Transverse colon (tissue), 4 donors: Measurements from ENCODE around the gene TBC1D30. TPM values are rescaled to one million over a fixed set of nuclear protein-coding genes. Genes with fewer than 3 reads are reported as not detected.

Experiments
- DNase-seq: peaks from one replicate; pipeline ENCODE4 v3.0.0-alpha.2; 2019
- H3K27ac ChIP-seq, 4 donors: fragments of 200-600 bp; sonication (generic); 2 replicates each; pipeline ENCODE4 v1.5.1; 2016 to 2018; ENCODE audit warnings: inconsistent platforms in 4 of 4
- H3K27me3 ChIP-seq: fragments of 200-600 bp; sonication (generic); 2 replicates; pipeline ENCODE4 v1.5.1; 2017; ENCODE audit warnings: inconsistent platforms
- H3K36me3 ChIP-seq, 4 donors: fragments of 200-600 bp; sonication (generic); 2 replicates each; pipeline ENCODE4 v1.5.1; 2017 to 2019; ENCODE audit warnings: inconsistent platforms in 4 of 4
- H3K4me1 ChIP-seq, 4 donors: fragments of 200-600 bp; sonication (generic); 2 replicates each; pipeline ENCODE4 v1.5.1; 2017 to 2020; ENCODE audit warnings: inconsistent platforms in 4 of 4
- H3K4me3 ChIP-seq, 4 donors: fragments of 200-600 bp; sonication (generic); 1 replicate in 1 of 4; 2 replicates in 3 of 4; pipeline versions ENCODE4 v1.5.1 to v1.6.1; 2017 to 2019; ENCODE audit warnings: inconsistent platforms in 4 of 4
- H3K9me3 ChIP-seq, 2 donors: fragments of 200-600 bp; sonication (generic); 2 replicates each; pipeline ENCODE4 v1.5.1; 2017 to 2019; ENCODE audit warnings: inconsistent platforms in 2 of 2
- EP300 ChIP-seq: sonication (generic); formaldehyde crosslinking; IDR thresholded peaks from one replicate; pipeline ENCODE4 v1.6.1; 2017; ENCODE audit warnings: antibody characterized with exemption, low read depth
- POLR2A ChIP-seq: fragments of 450-650 bp; IDR thresholded peaks from one replicate; pipeline ENCODE4 v1.6.1; 2016; ENCODE audit warnings: antibody characterized with exemption, mild to moderate bottlenecking, moderate library complexity
- POLR2AphosphoS5 ChIP-seq, 3 donors: sonication (generic); formaldehyde crosslinking; IDR thresholded peaks; one replicate each; pipeline ENCODE4 v1.6.1; 2016; ENCODE audit warnings: antibody characterized with exemption in 3 of 3
- in situ Hi-C, 4 donors: fragments of 200-750 bp; cut with MboI; loops; one replicate each; pipeline versions ENCODE4 v1.15.0 to v1.15.1; 2017; ENCODE audit warnings: low sequenced_read_pairs in 3 of 4, low pct_ligation_motif_present in 1 of 4, low pct_unique_long_range_greater_than_20kb in 1 of 4
- intact Hi-C: fragments of 100-400 bp; cut with DNase I; formaldehyde crosslinking; loops from one replicate; pipeline ENCODE4 v1.15.1; 2023; ENCODE audit warnings: low total_unique reads
- total RNA-seq, 4 donors: library from RNA; depleted of rRNA; stranded (reverse); fragments of >200 nt; gene quantifications; one replicate each; pipeline ENCODE4 v1.1.0, GENCODE V29; 2016
- TF ChIP-seq, protein P1 (sequence below), 5 experiments: fragments of 200-600 bp in 3 of 5; fragments of 450-650 bp in 2 of 5; sonication (generic) in 3 of 5; IDR thresholded peaks; 1 replicate in 2 of 5; 2 replicates in 3 of 5; pipeline ENCODE4 v1.5.1; 2016 to 2017; ENCODE audit warnings: antibody characterized with exemption in 5 of 5, inconsistent platforms in 3 of 5, mild to moderate bottlenecking in 2 of 5, moderate library complexity in 1 of 5

TBC1D30 gene
- total RNA-seq, 4 donors from 2014 or later = 0.37 to 9.4 (median 6.5) TPM

DNA sequence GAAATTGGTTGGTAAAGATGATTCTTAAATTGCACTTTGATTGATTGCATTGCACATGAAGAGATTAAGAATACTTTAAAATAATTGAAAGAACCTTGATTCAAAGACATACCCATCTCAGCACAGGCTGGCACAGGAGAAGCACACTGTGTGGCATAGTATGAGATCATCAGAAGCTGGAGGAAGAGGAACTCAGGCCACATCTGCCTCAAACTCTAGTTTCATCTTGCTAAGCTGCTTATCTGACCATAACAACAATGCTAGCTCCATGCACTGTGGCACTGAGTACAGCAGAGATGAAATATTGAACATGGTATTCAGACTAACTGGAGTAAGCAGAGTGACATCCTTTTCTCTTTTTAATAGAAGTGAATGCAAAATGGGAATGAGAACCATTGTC, 99.1 kb downstream of the TBC1D30 start:
- no peaks in the 10 kb centered on the region for H3K9me3 ChIP-seq
- TF ChIP-seq EP300 (no peak), POLR2A (no peak), POLR2AphosphoS5 (IDR thresholded peaks at IDR 0.05) (no peak)
- TF ChIP-seq, protein P1, sequence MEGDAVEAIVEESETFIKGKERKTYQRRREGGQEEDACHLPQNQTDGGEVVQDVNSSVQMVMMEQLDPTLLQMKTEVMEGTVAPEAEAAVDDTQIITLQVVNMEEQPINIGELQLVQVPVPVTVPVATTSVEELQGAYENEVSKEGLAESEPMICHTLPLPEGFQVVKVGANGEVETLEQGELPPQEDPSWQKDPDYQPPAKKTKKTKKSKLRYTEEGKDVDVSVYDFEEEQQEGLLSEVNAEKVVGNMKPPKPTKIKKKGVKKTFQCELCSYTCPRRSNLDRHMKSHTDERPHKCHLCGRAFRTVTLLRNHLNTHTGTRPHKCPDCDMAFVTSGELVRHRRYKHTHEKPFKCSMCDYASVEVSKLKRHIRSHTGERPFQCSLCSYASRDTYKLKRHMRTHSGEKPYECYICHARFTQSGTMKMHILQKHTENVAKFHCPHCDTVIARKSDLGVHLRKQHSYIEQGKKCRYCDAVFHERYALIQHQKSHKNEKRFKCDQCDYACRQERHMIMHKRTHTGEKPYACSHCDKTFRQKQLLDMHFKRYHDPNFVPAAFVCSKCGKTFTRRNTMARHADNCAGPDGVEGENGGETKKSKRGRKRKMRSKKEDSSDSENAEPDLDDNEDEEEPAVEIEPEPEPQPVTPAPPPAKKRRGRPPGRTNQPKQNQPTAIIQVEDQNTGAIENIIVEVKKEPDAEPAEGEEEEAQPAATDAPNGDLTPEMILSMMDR (IDR thresholded peaks at IDR 0.05) = no peak
- H3K27ac ChIP-seq = no peak overlapping the region
- in situ Hi-C loops = no loop called here
- no peaks in the 10 kb centered on the region for H3K36me3 ChIP-seq
- no peaks in the 10 kb centered on the region for H3K4me1 ChIP-seq
- H3K4me3 ChIP-seq = no peak overlapping the region
- intact Hi-C loops = no loop called here
- no peak for DNase-seq
- H3K27me3 ChIP-seq = no peaks in the 10 kb centered on the region

Other genes starting within 250 kb of the TBC1D30 start
- gene RASSF3, start 214.2 kb upstream of the TBC1D30 start, total RNA-seq = 10 to 100 TPM; 41.6 to 83.2 (median 62.5) TPM
- 10 to 100 TPM; 22.3 to 67.0 (median 48.3) TPM for gene GNS, start 65.2 kb upstream of the TBC1D30 start, total RNA-seq